GM19463 (cell line): ENCODE results near the gene C1QTNF8.
"Not testable (repeated sequence)": the region's sequence is repeated elsewhere in the genome, so short reads cannot be mapped to it uniquely, and the experiment has no call there.

Experiments
- ATAC-seq: cut with Tn5 transposase; IDR thresholded peaks from one replicate; pipeline ENCODE4 v1.9.1; 2021; ENCODE audit warnings: mild to moderate bottlenecking, moderate library complexity; ENCODE audit not compliant: unreplicated experiment

The C1QTNF8 gene

DNA sequence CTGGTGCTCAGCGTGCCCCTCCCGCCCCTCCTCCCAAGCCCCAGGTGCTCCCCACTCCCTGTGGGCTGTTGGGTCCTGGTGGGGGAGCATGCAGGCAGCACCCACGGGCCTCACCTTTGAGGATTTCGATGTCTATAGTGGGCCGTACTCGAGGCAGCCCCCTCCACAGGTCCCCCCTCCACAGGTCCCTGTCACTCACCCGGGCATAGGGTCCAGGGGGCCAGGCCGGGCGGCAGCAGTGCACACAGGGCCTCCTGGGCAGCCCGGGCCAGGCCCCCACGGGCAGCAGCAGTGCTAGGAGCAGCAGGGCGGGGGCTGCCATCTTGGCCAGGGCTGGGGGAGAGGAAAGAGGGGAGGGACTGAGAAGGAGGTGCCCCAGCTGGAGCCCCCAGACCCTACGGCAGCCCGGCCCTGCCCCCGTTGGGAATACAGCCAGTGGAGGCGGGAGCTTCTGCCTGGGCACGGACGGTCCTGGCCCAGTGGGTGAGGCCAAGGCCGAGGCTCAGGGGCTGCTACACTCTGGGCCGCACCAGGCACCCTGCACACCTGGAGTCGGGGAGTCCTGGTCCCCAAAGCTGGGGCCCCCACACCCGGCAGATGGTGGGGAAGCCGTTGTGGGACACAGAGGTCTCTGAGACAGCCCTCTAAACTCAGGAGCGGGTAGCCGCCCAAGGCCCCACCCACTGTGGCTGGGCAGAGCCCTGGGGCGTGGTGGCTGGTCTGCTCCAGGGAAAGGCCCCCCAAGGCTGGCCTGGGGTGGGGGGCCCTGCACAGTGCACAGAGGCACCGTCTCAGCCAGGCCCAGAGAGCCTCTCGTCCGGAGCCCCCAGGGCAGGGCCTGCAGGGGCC is 1.2 kb downstream of the C1QTNF8 start:
- no peak for ATAC-seq

DNA sequence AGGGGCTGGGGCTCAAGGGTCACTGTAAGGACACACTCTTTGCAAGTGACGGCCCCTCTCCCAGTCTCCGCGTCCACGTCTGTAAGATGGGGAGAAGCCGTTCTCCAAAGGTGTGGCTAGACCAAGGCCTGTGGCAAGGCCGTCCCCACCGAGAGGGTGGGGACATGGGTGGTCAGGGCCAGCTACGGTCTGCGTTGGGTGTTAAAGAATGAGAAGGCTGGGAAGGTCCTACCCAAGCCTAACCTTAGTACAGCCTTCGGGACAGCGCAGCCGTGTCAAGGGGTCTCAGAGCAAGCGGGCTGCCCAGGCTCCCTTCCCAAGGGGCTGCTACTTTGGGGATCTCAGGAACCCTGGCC is 1.9 kb downstream of the C1QTNF8 start:
- no peak for ATAC-seq

- no peak for ATAC-seq
These were observed 2.5 kb downstream of the C1QTNF8 start for GRCh38 chr16:1093284-1094123.

GRCh38 chr16:1092685-1093283 is 3.3 kb downstream of the C1QTNF8 start:
- ATAC-seq, result not testable (repeated sequence)

GRCh38 chr16:1091992-1092552 is 4.0 kb downstream of the C1QTNF8 start:
- ATAC-seq, result no peak

DNA sequence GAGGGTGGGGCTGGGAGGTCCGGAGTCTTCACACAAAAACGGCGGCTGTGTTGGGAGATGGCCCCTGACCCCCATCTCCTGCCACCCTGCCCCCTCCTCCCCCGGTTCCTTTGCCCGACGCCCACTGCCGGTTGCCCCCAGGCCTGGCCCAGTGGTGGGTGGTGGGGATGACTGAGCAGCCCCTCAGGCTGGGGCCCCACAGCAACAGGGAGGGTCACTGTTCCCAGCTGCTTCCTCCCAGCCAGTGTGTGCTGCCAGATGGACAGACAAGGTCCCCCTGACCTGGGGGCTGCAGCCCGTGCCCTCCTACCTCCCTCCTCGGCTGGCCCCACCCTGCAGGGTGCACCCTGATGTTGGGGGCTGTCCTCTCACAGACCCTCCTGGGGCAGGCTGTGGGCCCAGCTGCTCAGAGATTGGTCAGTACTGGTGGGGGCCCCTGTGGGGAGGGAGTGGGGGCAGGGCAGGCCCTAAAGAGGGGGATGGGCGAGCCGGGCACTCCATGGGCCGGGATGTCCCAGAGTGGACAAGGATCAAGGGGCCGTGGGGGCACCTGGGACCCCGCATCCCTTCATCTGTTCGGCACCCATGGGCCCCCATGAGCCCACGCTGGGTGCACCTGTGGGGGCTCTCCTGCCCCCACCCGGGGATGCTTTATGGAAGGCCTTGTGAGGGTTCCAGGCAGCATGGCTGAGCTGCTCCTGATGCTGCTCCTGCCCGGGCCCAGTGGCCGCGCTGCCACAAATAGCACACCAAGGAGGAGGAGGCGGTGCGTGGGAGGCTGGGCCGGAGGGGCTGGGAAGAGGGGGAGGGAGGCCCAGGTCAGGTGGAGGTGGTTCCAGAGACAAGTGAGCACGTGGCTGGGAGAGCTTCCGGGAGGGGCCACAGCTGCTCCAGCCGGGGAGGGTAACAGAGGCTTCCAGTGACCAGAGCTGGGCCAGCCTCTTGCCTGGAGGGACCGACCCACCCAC is 5.1 kb downstream of the C1QTNF8 start:
- no peak for ATAC-seq

GRCh38 chr16:1089822-1090619 is 6.0 kb downstream of the C1QTNF8 start:
- ATAC-seq, result no peak

GRCh38 chr16:1089439-1089821 is 6.6 kb downstream of the C1QTNF8 start:
- ATAC-seq, result no peak

- ATAC-seq, result no peak
These were observed 7.5 kb downstream of the C1QTNF8 start for GRCh38 chr16:1088295-1089170.

GRCh38 chr16:1086443-1086842 is 9.6 kb downstream of the C1QTNF8 start:
- ATAC-seq, result not testable (repeated sequence)

DNA sequence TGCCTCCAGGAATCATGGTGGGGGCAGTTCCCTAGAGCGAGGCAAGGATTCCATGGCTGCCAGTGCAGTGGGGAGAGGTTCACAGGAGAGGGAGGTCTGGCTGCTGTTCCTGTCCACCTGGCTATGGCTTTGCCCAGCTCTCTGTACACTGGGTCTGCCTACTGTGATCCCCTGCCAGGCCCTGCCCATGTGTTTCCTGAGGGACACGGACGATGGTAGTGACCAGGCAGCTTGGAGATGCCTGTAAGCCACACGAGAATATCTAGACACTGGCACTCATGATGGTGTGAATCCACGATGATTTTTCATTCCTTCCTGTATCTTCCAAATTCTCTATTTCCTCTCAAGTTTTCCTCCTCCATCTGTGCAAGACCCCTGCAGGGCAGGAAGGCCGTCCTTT is 11.1 kb downstream of the C1QTNF8 start:
- no peak for ATAC-seq

DNA sequence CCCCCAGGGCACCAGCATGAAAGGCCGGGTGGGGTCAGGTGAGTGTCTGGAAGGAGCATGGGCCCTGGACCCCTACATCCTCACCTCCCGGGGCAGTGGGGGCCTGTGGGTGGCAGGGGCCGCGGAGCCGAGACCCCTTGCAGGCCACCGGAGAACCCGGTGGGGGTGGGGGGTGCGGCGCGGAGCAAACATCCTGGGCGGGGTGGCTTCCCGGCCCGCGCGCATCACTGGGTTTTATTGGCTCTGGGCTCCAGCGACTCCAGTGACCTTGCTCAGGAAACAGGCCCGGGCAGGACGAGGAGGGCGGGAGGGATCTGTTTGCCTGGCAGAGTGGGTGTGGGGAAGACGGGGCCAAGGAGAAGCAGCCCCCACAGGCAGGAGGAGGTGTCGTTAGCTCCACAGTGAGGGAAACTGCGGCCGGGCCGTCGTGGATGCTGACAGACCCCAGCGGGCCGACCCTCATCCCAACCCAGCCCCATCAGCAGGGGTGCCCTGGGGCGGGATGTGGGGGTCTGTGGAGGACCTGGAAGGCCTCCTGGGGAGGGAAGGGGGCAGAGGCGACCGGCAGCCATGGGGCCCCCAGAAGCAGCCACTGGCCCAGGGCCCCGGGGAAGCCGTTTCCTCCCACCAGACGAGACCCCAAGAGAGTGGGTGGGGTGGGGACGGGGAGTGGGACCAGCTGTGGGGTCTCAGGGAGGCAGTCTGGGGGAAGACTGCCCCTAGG is 12.9 kb downstream of the C1QTNF8 start:
- no peak for ATAC-seq

GRCh38 chr16:1082266-1082951 is 13.6 kb downstream of the C1QTNF8 start:
- ATAC-seq, result no peak

DNA sequence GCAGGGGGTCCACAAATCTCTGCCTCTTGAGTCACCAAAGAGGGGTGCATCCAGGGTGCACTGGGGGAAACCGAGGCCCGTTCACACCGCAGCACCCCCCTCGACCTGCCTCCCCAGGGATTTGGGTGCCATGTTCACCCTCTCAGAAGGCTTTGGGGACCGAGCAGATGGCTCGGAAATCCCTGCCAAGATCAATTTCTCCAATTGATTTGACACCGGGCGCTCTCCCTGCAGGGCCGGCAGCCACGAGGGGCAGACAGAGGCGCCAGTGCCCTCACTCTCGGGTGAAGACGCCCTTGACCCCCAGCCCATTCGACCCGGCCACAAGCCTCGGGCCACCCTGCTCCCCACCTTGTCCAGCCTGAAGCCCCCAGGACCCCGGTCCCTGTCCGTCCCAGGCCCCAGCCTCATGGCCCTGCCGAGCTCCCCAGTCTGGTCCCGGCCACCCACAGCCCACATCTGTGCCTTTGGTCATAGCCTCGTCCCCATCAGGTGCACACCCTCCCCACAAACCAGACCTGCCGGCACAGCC is 14.2 kb downstream of the C1QTNF8 start:
- ATAC-seq, result no peak

DNA sequence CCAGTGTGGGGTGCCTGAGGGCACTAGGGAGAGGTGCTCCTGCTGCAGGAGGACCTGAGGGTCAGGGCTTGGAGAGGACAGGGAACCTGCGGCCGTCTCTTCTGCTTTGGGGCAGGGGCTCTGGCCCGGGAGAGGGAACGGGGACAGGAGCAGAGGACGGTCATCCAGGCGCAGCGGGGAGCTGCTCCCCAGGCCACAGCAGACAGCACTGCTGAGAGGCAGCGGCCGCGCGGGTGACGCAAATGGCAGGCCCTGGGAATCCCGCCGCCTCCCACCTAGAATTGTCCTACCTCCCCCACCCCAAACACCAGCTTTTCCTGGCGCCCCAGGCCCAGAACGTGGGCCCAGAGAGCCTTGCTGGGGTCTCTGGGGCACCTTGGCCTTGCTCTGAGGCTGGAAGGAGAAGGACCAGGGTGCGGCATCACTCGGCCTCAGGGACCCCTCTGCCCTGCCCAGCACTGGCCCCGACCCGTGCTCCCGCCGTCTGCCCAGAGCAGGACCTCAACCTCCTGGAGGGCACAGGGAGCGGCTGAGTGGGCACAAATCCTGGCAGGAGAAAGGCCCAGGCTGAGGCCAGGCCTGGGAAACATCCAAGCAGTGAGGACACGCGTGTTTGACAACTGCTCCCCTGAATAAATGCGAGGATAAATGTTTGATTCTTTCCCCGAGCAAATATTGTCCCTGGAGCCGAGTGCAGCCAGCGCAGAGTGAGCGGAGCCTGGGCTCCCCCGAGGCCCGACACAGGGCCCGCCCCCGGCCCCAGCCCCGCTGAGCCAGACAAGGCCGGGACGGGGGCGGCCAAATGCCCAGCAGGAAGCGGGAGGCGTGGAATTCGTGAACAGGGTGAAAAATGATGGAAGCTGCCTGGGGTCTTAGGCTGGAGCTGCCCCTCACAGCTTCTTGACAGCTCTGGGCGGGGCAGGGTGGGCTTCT is 15.0 kb downstream of the C1QTNF8 start:
- ATAC-seq, result no peak
